ENCODE measurements around the gene MAP3K7.
A peak's percentile ranks its signal among the peaks of the same experiment; 100 is the strongest.

Gene MAP3K7

GRCh38 chr6:90586836-90587638, at the start of gene MAP3K7:
Gene MAP3K7, minus strand, starts transcription at chr6:90587072. Its CDS starts 189 bp downstream, at chr6:90586883.
- DNase-seq = peak; percentile 94 to 95

GRCh38 chr6:90631046-90631445, 44.2 kb upstream of the MAP3K7 start:
- no peak for DNase-seq

GRCh38 chr6:90621581-90621980, 34.7 kb upstream of the MAP3K7 start:
- no peak for DNase-seq

GRCh38 chr6:90619221-90619620, 32.3 kb upstream of the MAP3K7 start:
- no peak for DNase-seq

GRCh38 chr6:90612313-90612680, 25.4 kb upstream of the MAP3K7 start:
- DNase-seq = no peak

GRCh38 chr6:90611543-90612312, 24.9 kb upstream of the MAP3K7 start:
- no peak for DNase-seq

GRCh38 chr6:90610751-90611542, 24.1 kb upstream of the MAP3K7 start:
- peak; percentile 23 to 36 for DNase-seq

- DNase-seq = no peak
Measured at GRCh38 chr6:90610301-90610750, 23.5 kb upstream of the MAP3K7 start.

- no peak for DNase-seq
Measured at GRCh38 chr6:90605749-90606340, 19.0 kb upstream of the MAP3K7 start.

GRCh38 chr6:90604546-90604945, 17.7 kb upstream of the MAP3K7 start:
- no peak for DNase-seq

- DNase-seq = no peak
Measured at GRCh38 chr6:90599151-90599550, 12.3 kb upstream of the MAP3K7 start.

GRCh38 chr6:90598192-90598951, 11.5 kb upstream of the MAP3K7 start:
- no peak for DNase-seq

- DNase-seq = no peak
Measured at GRCh38 chr6:90596967-90597539, 10.2 kb upstream of the MAP3K7 start.

- DNase-seq = no peak
Measured at GRCh38 chr6:90595854-90596253, 9.0 kb upstream of the MAP3K7 start.

- peak in 1 of 2 donors; percentile 25 for DNase-seq
Measured at GRCh38 chr6:90586546-90586835, 381 bp downstream of the MAP3K7 start.

- DNase-seq = no peak
Measured at GRCh38 chr6:90584636-90585255, 2.1 kb downstream of the MAP3K7 start.

- no peak for DNase-seq
Measured at GRCh38 chr6:90583836-90584481, 2.9 kb downstream of the MAP3K7 start.

GRCh38 chr6:90583179-90583835, 3.6 kb downstream of the MAP3K7 start:
- no peak for DNase-seq

- no peak for DNase-seq
Measured at GRCh38 chr6:90581146-90581545, 5.7 kb downstream of the MAP3K7 start.

GRCh38 chr6:90578894-90579549, 7.8 kb downstream of the MAP3K7 start:
- DNase-seq = no peak
